GM18951 (cell line): Measurements from ENCODE around the gene SLC27A3.

Experiments used
- POLR2A ChIP-seq: IDR thresholded peaks from 4 replicates; pipeline ENCODE4 v1.6.1; 2011; ENCODE audit warnings: mild to moderate bottlenecking; ENCODE audit not compliant: insufficient read length, insufficient read depth; ENCODE audit errors: extremely low read depth
- in situ Hi-C: fragments of 300-500 bp; cut with MboI; formaldehyde crosslinking; loops from one replicate; pipeline ENCODE4 v1.12.0; 2022; ENCODE audit warnings: low sequenced_read_pairs, mixed read lengths, inconsistent platforms; ENCODE audit not compliant: unreplicated experiment

Gene SLC27A3

GRCh38 chr1:153801786-153802697 lies 26.8 kb downstream of the SLC27A3 start:
- TF ChIP-seq POLR2A: no peak
- in situ Hi-C loops: no loop called here

GRCh38 chr1:153803470-153804056 lies 28.4 kb downstream of the SLC27A3 start:
- TF ChIP-seq POLR2A: no peak
- in situ Hi-C loops: no loop called here

- in situ Hi-C loops: no loop called here
Measured at GRCh38 chr1:153804112-153804511, 28.9 kb downstream of the SLC27A3 start.

GRCh38 chr1:153805042-153805745 lies 30.0 kb downstream of the SLC27A3 start:
- peak; percentile 25 for TF ChIP-seq POLR2A
- in situ Hi-C loops: no loop called here

More at GRCh38 chr1:153804112-153804511, 28.9 kb downstream of the SLC27A3 start:
- no peak for TF ChIP-seq POLR2A

GRCh38 chr1:153805886-153806719 lies 30.9 kb downstream of the SLC27A3 start:
- TF ChIP-seq POLR2A: no peak
- in situ Hi-C loops: no loop called here

GRCh38 chr1:153816283-153816889 lies 41.2 kb downstream of the SLC27A3 start:
- in situ Hi-C loops: no loop called here
- no peak for TF ChIP-seq POLR2A

- in situ Hi-C loops: no loop called here
- TF ChIP-seq POLR2A: no peak
Measured at GRCh38 chr1:153818876-153819275, 43.7 kb downstream of the SLC27A3 start.

GRCh38 chr1:153827168-153827964 lies 52.2 kb downstream of the SLC27A3 start:
- in situ Hi-C loops: loop anchor here (10.0 kb wide), 1 partner anchor 157 kb away; the partner anchor contains the start of gene RAB13
- no peak for TF ChIP-seq POLR2A
